ENCODE data around the gene CARMIL1.

The CARMIL1 gene

DNA sequence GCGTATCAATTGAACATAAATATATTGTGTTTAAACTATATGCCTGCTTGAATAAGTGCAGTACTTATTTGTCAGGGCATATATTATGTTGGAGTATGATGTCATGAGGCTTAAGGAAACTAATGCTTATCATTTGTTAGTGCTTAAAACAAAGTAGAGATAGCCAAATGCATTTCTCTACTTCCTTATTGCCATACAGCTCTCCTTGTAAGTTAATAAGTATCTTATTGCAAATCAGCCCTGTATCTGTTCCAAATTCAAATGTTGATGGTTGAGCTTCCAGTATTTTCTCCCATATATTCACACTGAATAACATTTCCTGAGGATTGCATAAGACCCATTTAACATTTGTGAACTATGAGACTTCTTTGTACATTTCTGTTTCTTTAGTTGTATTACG is 57.8 kb downstream of the CARMIL1 start:
- no peak for DNase-seq (ENCODE audit: low spot score)

GRCh38 chr6:25337431-25337830 is 58.3 kb downstream of the CARMIL1 start:
- no peak for DNase-seq (ENCODE audit: low spot score)

DNA sequence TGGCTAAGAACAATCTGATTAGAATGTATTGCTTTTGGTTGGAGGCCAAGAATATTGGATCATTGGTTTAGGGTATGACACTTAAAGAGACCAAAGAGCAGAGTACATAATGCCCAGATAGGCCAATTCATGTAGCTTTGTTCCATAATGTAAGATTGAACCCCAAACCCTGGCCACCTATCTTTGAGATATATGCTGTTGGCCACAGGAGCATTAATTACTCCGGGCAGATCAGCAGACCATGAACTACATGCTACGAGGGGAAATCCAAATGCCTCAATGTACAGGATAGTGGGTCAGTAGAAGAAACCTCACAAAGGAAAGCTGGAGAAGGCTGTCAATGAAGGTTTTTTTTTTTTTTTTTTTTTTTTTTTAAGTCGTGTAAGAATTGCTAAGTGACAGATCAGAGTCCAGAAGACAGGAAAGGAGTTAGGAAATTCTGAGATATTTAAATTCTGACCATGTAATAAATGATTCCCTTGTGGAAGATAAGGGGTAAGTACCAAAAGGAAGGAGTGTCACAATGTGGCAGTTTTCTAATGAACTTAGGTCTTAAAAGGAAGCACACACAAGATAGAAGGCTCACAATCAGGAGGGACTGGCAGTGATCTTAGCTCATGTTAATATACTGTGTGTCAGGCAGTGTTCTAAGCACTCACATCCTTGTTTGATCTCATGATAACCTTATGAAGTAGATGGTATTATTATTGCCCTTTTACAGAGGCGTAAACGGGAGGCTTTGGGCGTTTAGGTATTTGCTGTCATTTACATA is 61.4 kb downstream of the CARMIL1 start:
- no peak for DNase-seq (ENCODE audit: low spot score)

DNA sequence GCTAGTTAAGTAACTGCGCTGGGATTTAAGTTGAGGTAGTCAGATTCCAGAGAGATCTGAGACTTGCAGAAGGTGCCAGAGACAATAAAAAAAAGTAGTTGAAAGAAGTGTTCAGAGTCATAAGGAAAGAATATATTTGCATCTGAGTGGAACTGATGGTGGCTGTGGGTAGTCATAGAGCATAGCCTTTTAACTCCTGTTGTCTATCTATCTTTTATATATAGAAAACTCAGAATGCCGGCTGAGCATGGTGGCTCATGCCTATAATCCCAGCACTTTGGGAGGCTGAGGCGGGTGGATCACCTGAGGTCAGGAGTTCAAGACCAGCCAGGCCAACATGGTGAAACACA is 62.0 kb downstream of the CARMIL1 start:
- DNase-seq (ENCODE audit: low spot score): no peak

GRCh38 chr6:25341923-25342619 is 62.9 kb downstream of the CARMIL1 start:
- no peak for DNase-seq (ENCODE audit: low spot score)

DNA sequence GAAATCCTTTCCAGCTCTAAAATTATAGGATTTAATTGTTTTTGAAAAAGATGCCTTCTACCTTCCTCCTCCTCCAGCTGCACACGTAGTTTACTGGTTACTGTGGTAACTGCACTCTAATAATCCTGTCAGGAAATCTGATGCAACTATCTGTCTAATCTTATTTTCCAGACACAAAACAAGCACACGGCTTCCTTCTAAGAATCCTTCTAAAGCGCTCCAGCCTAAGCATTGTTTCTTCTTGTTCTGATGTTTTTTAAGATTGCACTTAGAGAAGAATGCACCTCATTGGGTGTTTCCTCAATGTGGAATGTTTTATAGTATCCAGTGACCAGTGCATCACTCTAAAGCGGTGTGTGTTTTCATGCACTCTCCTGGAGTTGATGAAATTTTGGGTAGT is 63.6 kb downstream of the CARMIL1 start:
- DNase-seq (ENCODE audit: low spot score): no peak

- DNase-seq (ENCODE audit: low spot score): no peak
These were observed 64.8 kb downstream of the CARMIL1 start for GRCh38 chr6:25343984-25344383.

DNA sequence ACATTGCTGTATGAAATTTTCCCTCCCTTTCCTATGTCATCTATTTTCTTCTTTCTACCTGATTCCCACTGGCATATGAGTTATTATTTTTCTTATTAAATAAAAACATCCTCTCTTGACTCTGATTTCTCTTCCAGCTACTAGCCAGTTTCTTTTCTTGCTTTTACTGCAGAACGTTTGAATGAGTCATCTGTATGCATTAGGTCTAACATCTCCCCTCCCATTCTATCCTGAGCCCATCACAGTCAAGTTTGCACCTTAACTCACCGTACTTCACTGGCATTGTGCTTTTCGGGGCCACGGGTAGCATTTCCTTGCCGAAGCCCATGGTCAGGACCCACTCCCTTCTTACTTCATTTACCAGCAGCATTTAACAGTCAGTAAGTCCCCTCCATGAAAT is 65.7 kb downstream of the CARMIL1 start:
- DNase-seq (ENCODE audit: low spot score): no peak

GRCh38 chr6:25346064-25346463 is 66.9 kb downstream of the CARMIL1 start:
- no peak for DNase-seq (ENCODE audit: low spot score)

GRCh38 chr6:25350573-25350972 is 71.4 kb downstream of the CARMIL1 start:
- DNase-seq (ENCODE audit: low spot score): no peak

DNA sequence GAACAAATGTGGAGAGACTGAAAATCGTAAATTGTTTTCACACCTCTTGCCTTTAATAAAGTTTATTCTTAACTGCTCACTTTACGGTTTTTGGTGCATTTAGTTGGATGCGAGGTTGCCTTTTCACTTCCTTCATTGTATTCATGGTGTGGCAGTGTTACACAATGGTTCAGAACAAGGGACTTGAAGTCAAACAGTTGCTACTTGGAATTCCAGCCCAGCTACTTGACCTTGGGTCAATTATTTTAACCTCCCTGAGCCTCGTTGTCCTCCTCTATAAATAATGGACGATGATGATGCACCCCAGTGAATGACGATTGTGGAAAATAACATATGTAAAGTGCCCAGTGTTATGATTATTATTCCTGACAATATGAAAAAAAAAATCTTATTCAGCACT is 72.3 kb downstream of the CARMIL1 start:
- no peak for DNase-seq (ENCODE audit: low spot score)

- no peak for DNase-seq (ENCODE audit: low spot score)
These were observed 73.1 kb downstream of the CARMIL1 start for GRCh38 chr6:25352285-25352684.

DNA sequence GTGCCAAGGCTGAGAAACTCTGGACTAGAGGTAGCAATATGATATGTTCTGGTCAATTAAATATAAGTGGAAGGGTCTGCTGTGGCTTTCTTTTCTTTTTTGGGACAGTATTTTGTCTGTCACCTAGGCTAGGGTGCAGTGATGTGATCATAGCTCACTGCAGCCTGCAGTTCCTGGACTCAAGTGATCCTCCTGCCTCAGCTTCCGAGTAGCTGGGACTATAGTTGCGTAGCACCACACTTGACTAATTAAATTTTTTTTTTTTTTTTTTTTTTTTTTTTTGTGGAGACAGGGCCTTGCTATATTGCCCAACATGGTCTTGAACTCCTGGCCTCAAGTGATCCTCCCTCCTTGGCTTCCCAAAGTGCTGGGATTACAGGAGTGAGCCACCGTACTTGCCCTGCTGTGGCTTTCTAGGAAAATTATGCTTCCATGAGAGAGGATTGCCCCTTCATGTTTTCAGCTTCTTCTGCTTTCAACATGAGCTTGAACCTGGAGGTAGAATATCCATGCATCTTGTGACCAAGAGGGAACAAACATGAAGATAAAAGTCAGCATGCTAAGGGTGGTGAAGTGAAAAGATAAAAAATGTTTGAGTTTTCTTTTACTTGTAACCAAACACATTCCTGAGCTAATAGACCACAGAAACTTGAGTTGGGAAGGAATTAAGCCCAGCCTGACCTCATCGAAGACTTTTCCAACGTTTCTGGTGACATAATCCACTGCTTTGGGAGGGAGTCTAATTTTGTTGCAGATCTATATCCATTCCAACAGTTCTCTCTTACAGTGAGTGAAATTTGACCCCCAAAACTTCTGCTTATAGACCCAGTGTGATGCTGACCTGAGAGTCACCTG is 75.1 kb downstream of the CARMIL1 start:
- no peak for DNase-seq (ENCODE audit: low spot score)

GRCh38 chr6:25359191-25359861 is 80.2 kb downstream of the CARMIL1 start:
- no peak for DNase-seq (ENCODE audit: low spot score)

- DNase-seq (ENCODE audit: low spot score): no peak
These were observed 80.7 kb downstream of the CARMIL1 start for GRCh38 chr6:25359891-25360290.

- no peak for DNase-seq (ENCODE audit: low spot score)
These were observed 81.4 kb downstream of the CARMIL1 start for GRCh38 chr6:25360621-25361020.

DNA sequence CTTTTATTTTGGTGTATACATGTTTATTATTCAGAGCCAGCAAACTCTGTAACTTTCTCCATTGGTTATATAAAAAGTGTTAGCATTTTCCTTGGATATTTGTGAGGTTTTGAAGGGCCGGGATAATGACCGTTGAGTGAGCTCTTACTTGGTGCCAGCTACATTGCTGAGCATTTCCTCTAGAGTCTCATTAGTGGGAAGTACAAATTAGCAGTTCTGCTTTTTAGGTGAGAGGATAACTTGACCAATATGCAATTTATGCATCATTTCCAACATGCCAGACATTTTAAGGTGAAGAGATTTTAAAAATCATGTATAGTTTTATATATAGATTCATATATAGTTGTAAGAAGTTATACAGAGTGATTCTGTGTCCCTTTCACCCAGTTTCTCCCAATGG is 84.3 kb downstream of the CARMIL1 start:
- DNase-seq (ENCODE audit: low spot score): no peak

DNA sequence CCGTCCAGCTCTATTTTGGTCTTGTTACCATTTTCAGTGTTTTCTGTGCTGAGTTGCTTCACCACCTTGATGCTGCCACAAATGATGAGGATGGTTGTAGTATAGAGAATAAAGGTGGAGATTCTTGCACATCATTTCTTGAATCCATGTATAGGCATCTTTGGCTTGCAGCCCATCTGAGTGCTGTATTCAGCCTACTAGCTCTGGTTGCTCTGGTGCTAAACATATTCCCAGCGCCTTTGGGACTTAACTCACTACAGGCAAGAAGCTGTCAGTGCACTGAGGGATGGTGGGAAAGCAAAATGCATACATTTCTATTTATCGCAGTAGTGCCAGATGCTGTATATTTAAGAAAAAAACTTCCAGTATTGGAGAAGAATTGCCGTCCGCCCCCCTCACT is 86.0 kb downstream of the CARMIL1 start:
- DNase-seq (ENCODE audit: low spot score): no peak

GRCh38 chr6:25366903-25367545 is 87.8 kb downstream of the CARMIL1 start:
- DNase-seq (ENCODE audit: low spot score): no peak

DNA sequence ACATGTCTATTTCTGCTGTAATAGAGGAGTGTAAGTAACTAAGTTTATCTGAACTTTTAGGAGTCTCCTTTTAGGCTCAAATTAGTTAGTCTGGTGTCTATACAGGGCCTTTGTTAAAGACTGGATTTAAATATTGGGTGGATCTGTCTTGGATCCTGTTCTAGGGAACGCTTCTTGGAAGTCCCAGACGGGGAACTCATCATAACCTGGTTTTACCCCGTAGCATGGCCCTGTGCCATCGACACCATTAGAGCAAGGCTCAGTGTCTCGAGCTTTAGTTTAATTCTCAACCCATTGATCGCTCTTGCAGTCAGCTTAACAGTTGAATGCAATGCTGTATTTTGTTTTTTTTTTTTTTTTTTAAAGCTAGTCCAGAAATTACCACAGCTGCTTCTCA is 89.9 kb downstream of the CARMIL1 start:
- no peak for DNase-seq (ENCODE audit: low spot score)

- DNase-seq (ENCODE audit: low spot score): no peak
These were observed 90.4 kb downstream of the CARMIL1 start for GRCh38 chr6:25369433-25370177.

Measured in left forelimb (tissue), 1 donor.